Amniotic stem cell (primary cell): ENCODE data around the gene BMAL2.

Experiments
- DNase-seq: peaks from one replicate; lab custom pipeline; 2025; lab: John Stamatoyannopoulos, UW

BMAL2 gene

GRCh38 chr12:27319848-27320247, 12.8 kb upstream of the BMAL2 start:
- DNase-seq = no peak

- no peak for DNase-seq
Measured at GRCh38 chr12:27324530-27324929, 8.1 kb upstream of the BMAL2 start.

- DNase-seq = no peak
Measured at GRCh38 chr12:27330846-27331245, 1.8 kb upstream of the BMAL2 start.

- DNase-seq = peak; percentile 79
Measured at GRCh38 chr12:27331291-27331926, 1.2 kb upstream of the BMAL2 start.

- DNase-seq = no peak
Measured at GRCh38 chr12:27331927-27332324, 710 bp upstream of the BMAL2 start.

GRCh38 chr12:27332407-27332713, 276 bp upstream of the BMAL2 start:
- no peak for DNase-seq

GRCh38 chr12:27333403-27334009, 870 bp downstream of the BMAL2 start:
- no peak for DNase-seq

GRCh38 chr12:27334042-27334720, 1.5 kb downstream of the BMAL2 start:
- DNase-seq = no peak

GRCh38 chr12:27334721-27335082, 2.1 kb downstream of the BMAL2 start:
- no peak for DNase-seq

GRCh38 chr12:27335364-27336281, 3.0 kb downstream of the BMAL2 start:
- no peak for DNase-seq

- DNase-seq = no peak
Measured at GRCh38 chr12:27336282-27336653, 3.6 kb downstream of the BMAL2 start.

GRCh38 chr12:27337376-27337775, 4.7 kb downstream of the BMAL2 start:
- DNase-seq = no peak

GRCh38 chr12:27338473-27338872, 5.8 kb downstream of the BMAL2 start:
- DNase-seq = no peak

GRCh38 chr12:27340971-27341370, 8.3 kb downstream of the BMAL2 start:
- no peak for DNase-seq

GRCh38 chr12:27342536-27342935, 9.9 kb downstream of the BMAL2 start:
- DNase-seq = no peak

- peak; percentile 91 for DNase-seq
Measured at GRCh38 chr12:27343255-27344000, 10.8 kb downstream of the BMAL2 start.

- no peak for DNase-seq
Measured at GRCh38 chr12:27344246-27344645, 11.6 kb downstream of the BMAL2 start.

GRCh38 chr12:27344760-27345159, 12.1 kb downstream of the BMAL2 start:
- no peak for DNase-seq

GRCh38 chr12:27345376-27345775, 12.7 kb downstream of the BMAL2 start:
- no peak for DNase-seq

- no peak for DNase-seq
Measured at GRCh38 chr12:27347779-27348178, 15.1 kb downstream of the BMAL2 start.

GRCh38 chr12:27351476-27351875, 18.8 kb downstream of the BMAL2 start:
- DNase-seq = no peak

GRCh38 chr12:27355486-27355885, 22.9 kb downstream of the BMAL2 start:
- no peak for DNase-seq
